ENCODE data around the gene SEMA4F. TPM values are rescaled to one million over a fixed set of nuclear protein-coding genes. Genes with fewer than 3 reads are reported as not detected.

The SEMA4F gene
- total RNA-seq, 4 donors from 2014 or later: 3.4 to 8.5 (median 3.6) TPM

DNA sequence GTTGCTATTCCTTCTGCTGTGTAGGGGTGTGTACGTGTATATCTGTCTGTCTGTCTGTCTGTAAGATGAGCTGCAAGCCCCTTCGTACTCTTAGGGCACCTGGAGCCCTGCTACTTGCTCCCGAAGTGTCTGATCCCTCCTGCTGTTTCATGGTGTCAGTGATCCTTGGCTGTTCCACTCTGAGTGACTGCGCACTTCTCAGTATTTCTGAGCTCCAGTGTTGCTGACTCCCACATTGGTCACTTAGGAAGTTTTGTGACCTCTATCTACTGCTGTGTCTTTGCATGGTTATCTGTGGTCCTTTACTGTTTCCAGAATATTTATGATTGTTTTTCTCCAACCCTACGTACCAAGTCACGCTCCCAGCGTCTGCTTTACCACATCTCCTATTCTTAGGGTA lies 16.2 kb downstream of the SEMA4F start:
- TF ChIP-seq, protein P1, sequence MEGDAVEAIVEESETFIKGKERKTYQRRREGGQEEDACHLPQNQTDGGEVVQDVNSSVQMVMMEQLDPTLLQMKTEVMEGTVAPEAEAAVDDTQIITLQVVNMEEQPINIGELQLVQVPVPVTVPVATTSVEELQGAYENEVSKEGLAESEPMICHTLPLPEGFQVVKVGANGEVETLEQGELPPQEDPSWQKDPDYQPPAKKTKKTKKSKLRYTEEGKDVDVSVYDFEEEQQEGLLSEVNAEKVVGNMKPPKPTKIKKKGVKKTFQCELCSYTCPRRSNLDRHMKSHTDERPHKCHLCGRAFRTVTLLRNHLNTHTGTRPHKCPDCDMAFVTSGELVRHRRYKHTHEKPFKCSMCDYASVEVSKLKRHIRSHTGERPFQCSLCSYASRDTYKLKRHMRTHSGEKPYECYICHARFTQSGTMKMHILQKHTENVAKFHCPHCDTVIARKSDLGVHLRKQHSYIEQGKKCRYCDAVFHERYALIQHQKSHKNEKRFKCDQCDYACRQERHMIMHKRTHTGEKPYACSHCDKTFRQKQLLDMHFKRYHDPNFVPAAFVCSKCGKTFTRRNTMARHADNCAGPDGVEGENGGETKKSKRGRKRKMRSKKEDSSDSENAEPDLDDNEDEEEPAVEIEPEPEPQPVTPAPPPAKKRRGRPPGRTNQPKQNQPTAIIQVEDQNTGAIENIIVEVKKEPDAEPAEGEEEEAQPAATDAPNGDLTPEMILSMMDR (IDR thresholded peaks at IDR 0.05; ENCODE audit: low read depth): no peak

DNA sequence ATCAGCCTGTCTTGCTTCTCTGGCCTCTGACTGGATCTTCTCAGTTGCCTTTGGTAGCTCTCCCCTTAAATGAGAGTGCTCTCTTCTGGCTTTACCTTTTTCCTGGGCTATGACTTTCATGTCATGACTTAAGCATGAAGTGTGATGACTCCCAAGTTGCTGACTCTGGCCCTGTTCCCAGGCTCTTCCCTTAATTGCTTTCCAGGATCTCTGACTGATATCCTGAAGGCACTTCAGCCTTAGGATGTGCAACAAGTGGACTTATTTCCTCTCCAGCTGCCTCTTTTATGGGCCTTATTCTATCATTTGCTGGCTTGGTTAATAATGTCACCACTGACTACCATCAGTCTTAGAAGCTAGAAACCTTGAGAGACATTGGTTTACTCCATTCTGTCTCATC lies 17.4 kb downstream of the SEMA4F start:
- TF ChIP-seq, protein P1 (IDR thresholded peaks at IDR 0.05; ENCODE audit: low read depth): no peak

DNA sequence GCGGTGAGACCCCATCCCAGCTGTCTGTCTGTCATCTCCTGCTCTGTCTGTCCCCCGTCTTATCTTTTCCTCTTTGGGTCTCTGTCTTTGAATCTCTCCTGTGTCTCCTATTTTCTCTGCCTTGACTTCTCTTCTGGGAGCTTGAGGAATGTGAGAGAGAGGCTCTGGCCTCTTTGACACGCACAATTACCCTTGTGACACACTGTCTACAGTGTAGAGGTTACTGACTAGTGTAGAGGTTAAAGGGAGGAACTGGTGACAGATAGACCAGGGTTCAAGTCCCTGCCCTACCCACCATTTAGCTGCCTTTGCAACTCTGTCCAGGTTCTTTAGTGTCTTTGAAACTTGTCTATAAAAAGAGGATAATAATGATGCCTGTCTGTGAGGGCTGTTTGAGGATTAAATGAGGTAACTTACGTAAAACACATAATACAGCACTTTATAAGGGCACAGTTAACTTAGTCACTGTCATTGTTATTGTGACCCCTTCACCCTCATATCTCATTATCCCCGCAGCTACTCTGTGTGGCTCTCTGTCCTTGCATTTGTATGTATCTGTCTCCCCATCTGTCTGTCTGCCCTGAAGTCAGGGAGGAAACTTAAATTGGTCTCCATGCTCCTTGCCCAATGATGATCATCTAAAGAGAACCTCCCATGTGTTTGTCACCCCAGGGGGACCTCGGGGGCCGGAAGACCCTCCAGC lies 19.9 kb downstream of the SEMA4F start:
- TF ChIP-seq, protein P1 (IDR thresholded peaks at IDR 0.05; ENCODE audit: low read depth): no peak

DNA sequence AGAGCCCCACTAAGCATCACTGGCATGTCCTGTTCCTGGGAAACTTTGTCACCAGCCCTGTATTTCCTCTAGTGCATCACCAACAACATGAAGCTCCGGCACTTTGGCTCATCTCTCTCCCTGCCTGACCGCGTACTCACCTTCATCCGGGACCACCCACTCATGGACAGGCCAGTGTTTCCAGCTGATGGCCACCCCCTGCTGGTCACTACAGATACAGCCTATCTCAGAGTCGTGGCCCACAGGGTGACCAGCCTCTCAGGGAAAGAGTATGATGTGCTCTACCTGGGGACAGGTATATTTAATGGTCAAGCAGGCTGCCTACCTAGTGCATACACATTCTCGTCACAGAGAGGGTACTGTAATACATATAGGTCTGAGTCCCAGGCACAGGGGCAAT lies 21.0 kb downstream of the SEMA4F start:
- TF ChIP-seq, protein P1 (IDR thresholded peaks at IDR 0.05; ENCODE audit: low read depth): no peak

DNA sequence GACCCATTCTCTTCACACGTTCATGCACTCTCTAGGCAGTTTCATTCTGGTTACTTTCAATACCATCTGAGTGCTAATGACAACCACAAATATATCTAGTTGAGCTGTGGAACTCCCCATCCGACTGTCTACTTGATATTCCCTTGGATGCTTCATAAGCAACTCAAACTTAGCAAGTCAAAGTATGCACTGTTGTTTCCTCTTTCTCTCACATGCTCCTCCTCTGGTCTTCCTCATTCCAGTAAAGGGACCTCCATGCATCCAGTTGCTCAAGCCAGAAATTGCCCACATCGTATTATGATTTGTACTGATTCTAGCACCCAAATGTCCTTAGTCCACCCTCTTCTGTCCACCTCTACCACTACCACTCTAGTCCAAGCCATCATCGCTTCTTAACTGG lies 22.3 kb downstream of the SEMA4F start:
- TF ChIP-seq, protein P1 (IDR thresholded peaks at IDR 0.05; ENCODE audit: low read depth): no peak

DNA sequence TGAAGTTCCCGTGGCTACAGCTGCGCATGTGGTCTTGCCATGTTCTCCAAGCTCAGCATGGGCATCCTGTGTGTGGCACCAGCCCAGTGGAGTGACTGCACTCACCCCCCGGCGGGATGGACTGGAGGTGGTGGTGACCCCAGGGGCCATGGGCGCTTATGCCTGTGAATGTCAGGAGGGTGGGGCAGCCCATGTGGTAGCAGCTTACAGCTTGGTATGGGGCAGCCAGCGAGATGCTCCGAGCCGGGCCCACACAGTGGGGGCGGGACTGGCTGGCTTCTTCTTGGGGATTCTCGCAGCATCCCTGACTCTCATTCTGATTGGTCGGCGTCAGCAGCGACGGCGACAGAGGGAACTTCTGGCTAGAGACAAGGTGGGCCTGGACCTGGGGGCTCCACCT lies 25.6 kb downstream of the SEMA4F start:
- TF ChIP-seq, protein P1 (IDR thresholded peaks at IDR 0.05; ENCODE audit: low read depth): no peak

DNA sequence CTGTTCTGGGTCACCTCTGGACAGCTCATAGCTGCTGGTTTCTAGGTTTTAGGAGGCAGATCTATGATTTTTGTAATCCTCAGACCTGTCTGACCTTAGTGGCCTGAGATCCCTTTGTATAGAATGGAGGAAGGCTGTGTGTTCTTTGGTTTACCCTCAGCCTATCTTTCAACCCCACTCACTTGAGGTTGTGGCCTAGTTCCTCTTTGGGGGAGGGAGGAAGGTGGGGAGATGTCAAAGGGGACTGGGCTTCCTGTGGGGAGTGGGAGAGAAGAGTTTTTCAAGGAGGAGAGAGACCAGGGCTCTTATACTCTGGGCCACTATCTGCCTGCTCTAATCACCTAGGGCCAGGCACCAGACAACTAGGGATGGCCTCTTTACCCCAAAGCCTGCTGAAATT lies 28.5 kb downstream of the SEMA4F start:
- TF ChIP-seq, protein P1 (IDR thresholded peaks at IDR 0.05; ENCODE audit: low read depth): no peak

Measured in subcutaneous adipose tissue (tissue), 4 donors.